HG02973 (cell line): Measurements from ENCODE around the gene SRPK2.
A peak's percentile ranks its signal among the peaks of the same experiment; 100 is the strongest.

Source experiments
- ATAC-seq: cut with Tn5 transposase; IDR thresholded peaks from one replicate; pipeline ENCODE4 v1.9.1; 2021; ENCODE audit warnings: moderate library complexity; ENCODE audit not compliant: unreplicated experiment

SRPK2 gene

GRCh38 chr7:105229641-105230040 lies 159.1 kb downstream of the SRPK2 start:
- ATAC-seq: no peak

- ATAC-seq: no peak
Observed at GRCh38 chr7:105228555-105228954, 160.2 kb downstream of the SRPK2 start.

- ATAC-seq: no peak
Observed at GRCh38 chr7:105227391-105227790, 161.3 kb downstream of the SRPK2 start.

DNA sequence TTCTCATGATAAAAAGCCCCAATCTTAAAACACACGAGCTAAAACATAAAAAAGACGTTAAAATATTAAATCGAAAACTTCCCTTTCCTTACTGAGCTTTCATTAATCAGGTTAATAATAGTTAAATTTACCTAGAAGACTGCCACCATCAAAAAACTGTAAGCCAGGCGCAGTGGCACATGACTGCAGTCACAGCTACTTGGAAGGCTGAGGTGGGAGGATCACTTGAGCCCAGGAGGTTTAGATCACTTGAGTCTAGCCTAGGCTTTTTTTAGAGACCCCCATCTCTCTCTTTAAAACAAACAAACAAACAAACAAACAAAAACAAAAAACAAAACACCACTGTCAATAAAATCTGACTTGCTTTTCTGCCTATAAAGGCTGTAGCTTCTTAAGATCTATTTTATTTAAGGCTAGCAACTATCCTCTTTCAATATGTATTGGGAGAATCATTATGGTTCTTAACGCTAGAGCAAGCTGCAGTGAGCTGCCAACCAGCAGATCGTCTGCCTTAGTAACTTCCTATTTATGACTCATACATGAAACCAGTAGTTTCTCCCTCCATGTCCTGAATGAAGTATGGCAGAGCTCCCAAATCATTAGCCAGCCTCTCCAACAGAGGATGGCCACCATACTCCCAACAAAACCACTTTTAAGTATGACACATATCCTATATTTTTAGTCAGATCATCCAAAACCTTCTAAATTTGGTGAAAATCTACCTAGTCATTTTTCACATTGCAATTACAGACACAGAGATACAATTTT lies 163.7 kb downstream of the SRPK2 start:
- ATAC-seq: peak; percentile 91

GRCh38 chr7:105222953-105223352 lies 165.8 kb downstream of the SRPK2 start:
- no peak for ATAC-seq

DNA sequence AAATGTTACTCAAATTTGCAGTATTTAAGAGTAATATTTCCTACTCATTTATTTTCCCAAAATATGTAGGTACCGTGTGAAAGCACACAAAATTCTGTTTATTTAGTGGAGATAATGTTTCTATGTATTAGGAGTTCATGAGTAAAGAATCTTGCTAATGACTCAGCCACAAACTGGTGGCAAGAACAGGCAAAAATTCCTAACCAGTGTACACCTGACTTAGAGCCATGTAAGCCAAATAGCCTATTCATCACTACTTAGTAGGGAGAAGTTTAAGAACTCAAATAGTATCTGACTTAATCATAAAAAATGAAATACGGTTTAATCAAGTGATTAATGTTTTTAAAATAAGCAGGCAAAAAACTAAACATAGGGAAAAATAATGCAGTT lies 169.0 kb downstream of the SRPK2 start:
- no peak for ATAC-seq

- no peak for ATAC-seq
Observed at GRCh38 chr7:105218939-105219770, 169.6 kb downstream of the SRPK2 start.

DNA sequence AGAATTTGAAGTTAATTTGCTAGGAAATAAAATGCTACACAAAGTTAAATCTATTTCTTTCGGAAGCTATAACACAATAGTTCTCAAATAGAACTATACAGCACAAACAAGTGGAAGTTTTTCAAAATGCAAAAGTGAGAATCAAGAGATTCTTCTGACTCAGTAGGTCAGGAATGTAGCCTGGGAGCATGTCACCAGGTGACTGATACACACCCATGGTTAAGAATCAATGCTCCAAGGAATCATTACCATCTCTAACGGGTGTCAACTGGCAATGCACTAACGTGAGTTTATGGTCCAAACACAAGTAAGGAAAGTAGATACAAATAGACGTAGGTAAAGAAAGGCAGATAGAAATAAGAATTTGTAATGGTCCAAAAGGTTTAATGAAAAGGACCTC lies 170.5 kb downstream of the SRPK2 start:
- no peak for ATAC-seq

DNA sequence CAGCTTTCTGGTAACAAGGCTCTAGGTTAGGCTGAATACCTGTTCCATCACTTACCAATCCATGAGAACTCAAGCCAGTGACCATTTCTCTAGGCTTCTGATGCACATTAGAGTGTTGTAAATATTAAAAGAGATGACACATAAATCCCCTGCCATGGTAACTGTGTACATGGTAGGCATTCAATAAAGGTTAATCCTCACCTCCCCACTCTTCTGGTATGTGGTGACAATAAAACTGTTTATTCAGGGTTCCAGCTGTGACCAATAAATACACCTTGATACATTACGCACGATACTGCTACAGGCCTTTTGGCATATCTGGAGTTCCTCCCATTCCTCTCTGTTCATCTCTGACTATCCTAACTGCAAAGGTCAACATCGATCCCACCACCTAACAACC lies 171.9 kb downstream of the SRPK2 start:
- no peak for ATAC-seq

DNA sequence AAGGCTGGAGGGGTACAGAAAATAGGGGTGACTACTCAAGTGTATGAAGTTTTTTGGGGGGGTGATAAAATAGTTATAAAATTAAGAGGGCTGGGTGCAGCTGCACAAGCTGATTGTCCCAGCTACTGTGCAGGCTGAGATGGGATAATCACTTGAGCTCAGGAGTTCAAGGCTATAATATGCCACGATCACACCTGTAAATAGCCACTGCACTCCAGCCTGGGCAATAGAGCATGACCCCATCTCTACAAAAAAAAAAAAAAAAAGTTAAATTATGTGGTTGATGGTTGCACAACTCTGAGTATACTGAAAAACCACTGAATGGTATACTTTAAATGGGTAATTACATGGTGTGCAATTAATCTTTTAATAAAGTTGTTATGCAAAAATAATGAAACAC lies 172.9 kb downstream of the SRPK2 start:
- ATAC-seq: no peak

GRCh38 chr7:105215182-105215581 lies 173.5 kb downstream of the SRPK2 start:
- no peak for ATAC-seq

GRCh38 chr7:105213611-105214010 lies 175.1 kb downstream of the SRPK2 start:
- no peak for ATAC-seq

- ATAC-seq: no peak
Observed at GRCh38 chr7:105212212-105212611, 176.5 kb downstream of the SRPK2 start.

DNA sequence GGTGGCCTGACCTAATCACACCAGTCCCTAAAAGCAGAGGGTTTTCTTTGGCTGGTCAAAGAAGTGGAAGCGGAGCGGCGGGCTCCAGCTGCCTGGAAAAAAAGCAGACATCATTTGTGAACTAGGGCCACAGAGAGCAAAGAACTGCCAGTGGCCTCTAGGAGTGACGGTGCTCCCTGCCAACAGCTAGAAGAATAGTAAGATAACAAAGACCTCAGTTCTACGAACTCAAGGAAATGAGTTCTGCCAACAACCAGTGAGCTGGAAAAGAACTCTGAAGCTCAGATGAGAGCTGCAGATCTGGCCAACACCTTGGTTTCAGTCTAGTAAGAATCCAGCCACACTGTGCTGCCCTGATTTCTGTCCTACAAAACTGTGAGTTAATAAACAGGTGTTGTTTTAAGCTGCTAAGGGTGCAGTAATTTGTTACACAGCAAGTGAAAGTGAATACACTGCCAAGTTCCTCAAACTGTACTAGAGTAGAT lies 178.0 kb downstream of the SRPK2 start:
- ATAC-seq: peak; percentile 91

GRCh38 chr7:105209870-105210269 lies 178.9 kb downstream of the SRPK2 start:
- ATAC-seq: no peak

- no peak for ATAC-seq
Observed at GRCh38 chr7:105209433-105209832, 179.3 kb downstream of the SRPK2 start.

DNA sequence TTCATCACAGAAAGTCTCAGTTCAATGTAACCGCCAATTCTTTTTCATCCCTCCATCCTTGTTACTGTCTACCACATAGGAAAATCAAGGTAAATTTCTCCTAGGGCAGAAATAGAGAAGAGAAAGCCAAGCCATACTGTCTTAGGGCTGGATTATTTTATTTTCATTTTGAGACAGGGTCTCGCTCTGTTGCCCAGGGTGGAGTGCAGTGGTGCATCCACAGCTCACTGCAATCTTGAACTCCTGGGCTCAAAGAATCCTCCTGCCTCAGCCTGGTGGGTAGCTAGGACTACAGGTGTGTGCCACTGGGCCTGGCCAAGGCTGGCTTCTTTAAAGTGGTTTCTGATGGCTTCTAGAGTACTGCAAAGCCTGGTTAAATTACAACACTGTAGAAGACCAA lies 181.7 kb downstream of the SRPK2 start:
- ATAC-seq: no peak

GRCh38 chr7:105205592-105206237 lies 183.0 kb downstream of the SRPK2 start:
- ATAC-seq: no peak

DNA sequence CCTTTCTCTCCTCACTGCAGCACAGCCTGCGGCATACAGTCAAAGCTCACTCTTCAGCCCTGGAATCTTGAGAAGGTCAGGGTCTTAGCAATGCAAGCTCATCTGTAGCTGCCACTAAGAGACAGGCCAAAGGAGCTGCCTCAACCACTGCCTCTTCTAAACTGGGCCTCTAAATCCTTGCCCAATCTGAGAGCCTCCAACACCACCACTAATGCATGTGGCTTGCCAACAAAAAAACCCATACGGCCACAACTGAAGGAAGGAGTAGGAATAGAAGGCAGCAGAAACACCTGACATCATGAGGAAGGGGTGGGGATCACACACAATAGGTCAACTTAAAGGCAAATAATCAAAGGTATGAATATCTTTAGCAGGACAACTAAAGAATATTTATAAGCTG lies 183.8 kb downstream of the SRPK2 start:
- no peak for ATAC-seq

- no peak for ATAC-seq
Observed at GRCh38 chr7:105204520-105204919, 184.2 kb downstream of the SRPK2 start.

- ATAC-seq: no peak
Observed at GRCh38 chr7:105202616-105203015, 186.1 kb downstream of the SRPK2 start.

- no peak for ATAC-seq
Observed at GRCh38 chr7:105199386-105199785, 189.3 kb downstream of the SRPK2 start.
